K562 (cell line): ENCODE results near the gene DENND5B. TPM values are rescaled to one million over a fixed set of nuclear protein-coding genes. Genes with fewer than 3 reads are reported as not detected.

Experiments
- polyA plus RNA-seq, 8 experiments: library from polyadenylated mRNA; depleted of rRNA in 4 of 8; stranded (reverse) in 5 of 8; unstranded in 3 of 8; fragments of >200 nt; fragmentation: Nextera tagmentation in 2 of 8; fragmentation: Illumina TruSeq in 1 of 8; extraction: Ambion mirVana in 2 of 8; extraction: Trizol in 1 of 8; gene quantifications; 2 replicates each; pipeline versions ENCODE4 v1.2.1 to v1.2.3, GENCODE V29; 2011 to 2014; ENCODE audit warnings: inconsistent platforms in 1 of 8, missing spikeins in 1 of 8
- small RNA-seq: library from RNA; depleted of rRNA; stranded (forward); fragments of <200 nt; gene quantifications from one replicate; pipeline ENCODE3, GENCODE V24; 2014
- total RNA-seq, 7 experiments: library from RNA; depleted of rRNA in 6 of 7; stranded (reverse); fragments of >200 nt in 6 of 7; fragmentation: Illumina TruSeq in 2 of 7; extraction: Trizol in 2 of 7; gene quantifications; 2 replicates each; pipeline versions ENCODE4 v1.2.1 to v1.2.3, GENCODE V29; 2011 to 2021; ENCODE audit warnings: low replicate concordance in 1 of 7

DENND5B gene
- total and polyA plus RNA-seq, 9 of the 15 experiments (the other 6 are each of a cell fraction or from before 2014, with no cell fraction given), result 0.99 to 6.0 (median 3.6) TPM

Small RNAs within 50 kb of the gene (small RNA-seq; reads per million reads assigned to genes)
- gene RF00019 (not detected), gene RF00026 (not detected), gene RNU5F-4P (not detected), gene RNU6-618P (not detected), gene RPL31P50 (not detected)

Other genes starting within 250 kb of the DENND5B start
- gene ETFBKMT, start 68.6 kb upstream of the DENND5B start, total RNA-seq (2014; rRNA removed), result 0.37 and 0.68 TPM in 2 replicates
- gene ETFBKMT, start 68.6 kb upstream of the DENND5B start, total RNA-seq (2014; rRNA removed; fragmentation: Illumina TruSeq; extraction: Trizol), result 1.0 and 1.2 TPM in 2 replicates
- gene ETFBKMT, start 68.6 kb upstream of the DENND5B start, total RNA-seq (2015; rRNA removed; fragmentation: Illumina TruSeq; extraction: Trizol), result 0.18 and 0.53 TPM in 2 replicates
- 0.60 and 1.4 TPM in 2 replicates for gene ETFBKMT, start 68.6 kb upstream of the DENND5B start, total RNA-seq (2021)
- 0.96 and 1.0 TPM in 2 replicates for gene ETFBKMT, start 68.6 kb upstream of the DENND5B start, polyA plus RNA-seq (2011; rRNA removed)
- gene ETFBKMT, start 68.6 kb upstream of the DENND5B start, polyA plus RNA-seq (2014; fragmentation: Illumina TruSeq; extraction: Trizol), result 0.73 and 0.77 TPM in 2 replicates
- gene ETFBKMT, start 68.6 kb upstream of the DENND5B start, polyA plus RNA-seq (2014; fragmentation: Nextera tagmentation; extraction: Ambion mirVana), result 1 to 10 TPM; 1.0 to 1.7 TPM
- gene ETFBKMT, start 68.6 kb upstream of the DENND5B start, polyA plus RNA-seq (2014; rRNA removed), result 0.69 and 0.82 TPM in 2 replicates
- 5.2 and 6.1 TPM in 2 replicates for gene AMN1, start 137.9 kb upstream of the DENND5B start, total RNA-seq (2014; rRNA removed)
- gene AMN1, start 137.9 kb upstream of the DENND5B start, total RNA-seq (2014; rRNA removed; fragmentation: Illumina TruSeq; extraction: Trizol), result 10.3 and 12.4 TPM in 2 replicates
- gene AMN1, start 137.9 kb upstream of the DENND5B start, total RNA-seq (2015; rRNA removed; fragmentation: Illumina TruSeq; extraction: Trizol), result 7.5 and 7.9 TPM in 2 replicates
- gene AMN1, start 137.9 kb upstream of the DENND5B start, total RNA-seq (2021), result 5.4 and 8.8 TPM in 2 replicates
- 25.8 and 26.6 TPM in 2 replicates for gene AMN1, start 137.9 kb upstream of the DENND5B start, polyA plus RNA-seq (2011; rRNA removed)
- 11.4 and 13.3 TPM in 2 replicates for gene AMN1, start 137.9 kb upstream of the DENND5B start, polyA plus RNA-seq (2014; fragmentation: Illumina TruSeq; extraction: Trizol)
- 10 to 100 TPM; 26.9 to 27.6 TPM for gene AMN1, start 137.9 kb upstream of the DENND5B start, polyA plus RNA-seq (2014; fragmentation: Nextera tagmentation; extraction: Ambion mirVana)
- 12.8 and 13.0 TPM in 2 replicates for gene AMN1, start 137.9 kb upstream of the DENND5B start, polyA plus RNA-seq (2014; rRNA removed)